Thoracic aorta (tissue), 2 donors: ENCODE measurements around the gene ADAM22. TPM values are rescaled to one million over a fixed set of nuclear protein-coding genes. Genes with fewer than 3 reads are reported as not detected.
"Not testable (repeated sequence)": the region's sequence is repeated elsewhere in the genome, so short reads cannot be mapped to it uniquely, and the experiment has no call there.

Experiments
- ATAC-seq: fragments of 150-250 bp; one replicate; pipeline ENCODE4 v1.8.0; 2017; ENCODE audit warnings: low read depth; ENCODE audit not compliant: insufficient number of reproducible peaks, low FRiP score
- DNase-seq: peaks from one replicate; pipeline ENCODE4 v3.0.0-alpha.2; 2020; ENCODE audit warnings: low spot score
- H3K27ac ChIP-seq, 2 donors: fragments of 200-600 bp; sonication (generic); 1 replicate in 1 of 2; 2 replicates in 1 of 2; pipeline ENCODE4 v1.5.1; 2016; ENCODE audit warnings: mild to moderate bottlenecking in 2 of 2, moderate library complexity in 2 of 2
- H3K27me3 ChIP-seq: fragments of 200-600 bp; sonication (generic); replicated peaks from 2 replicates; pipeline ENCODE4 v1.6.0; 2016; ENCODE audit warnings: mild to moderate bottlenecking; ENCODE audit not compliant: insufficient read depth
- H3K36me3 ChIP-seq: fragments of 200-600 bp; sonication (generic); one replicate; pipeline ENCODE4 v1.5.1; 2016
- H3K4me1 ChIP-seq, 2 donors: fragments of 200-600 bp; sonication (generic); 1 replicate in 1 of 2; 2 replicates in 1 of 2; pipeline versions ENCODE4 v1.5.1 to v1.6.0; 2016; ENCODE audit warnings: low read depth in 2 of 2, mild to moderate bottlenecking in 1 of 2; ENCODE audit not compliant: control insufficient read depth in 1 of 2
- H3K4me3 ChIP-seq: fragments of 200-600 bp; sonication (generic); 2 replicates; pipeline ENCODE4 v1.5.1; 2016; ENCODE audit warnings: mild to moderate bottlenecking
- H3K9me3 ChIP-seq: fragments of 200-600 bp; sonication (generic); 2 replicates; pipeline ENCODE4 v1.5.1; 2016
- total RNA-seq, 2 donors: library from RNA; depleted of rRNA; stranded (reverse); fragments of >200 nt; gene quantifications; one replicate each; pipeline versions ENCODE4 v1.1.0 to v1.2.3, GENCODE V29; 2016
- TF ChIP-seq, protein P1 (sequence below): fragments of 200-600 bp; sonication (generic); IDR thresholded peaks from one replicate; pipeline ENCODE4 v1.5.1; 2019; ENCODE audit warnings: antibody characterized with exemption

Gene ADAM22
- total RNA-seq, 2 donors from 2014 or later: 5.0 to 5.4 TPM

DNA sequence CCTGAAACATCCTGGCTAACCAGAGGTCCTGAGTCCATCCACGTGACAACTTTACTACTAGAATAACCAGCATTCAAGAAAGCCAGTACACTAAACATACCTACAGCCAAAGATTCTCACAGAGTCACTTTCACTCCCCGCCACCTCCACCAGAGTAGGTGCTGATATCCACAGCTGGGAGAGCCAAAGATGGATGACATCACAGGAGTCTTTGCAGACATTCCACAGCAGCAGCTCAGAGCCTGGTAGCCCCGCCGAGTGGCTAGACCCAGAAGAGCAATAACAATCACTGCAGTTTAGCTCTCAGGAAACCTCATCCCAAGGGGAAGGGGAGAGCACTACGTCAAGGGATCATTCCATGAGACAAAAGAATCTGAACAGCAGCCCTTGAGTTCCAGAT, 13.5 kb upstream of the ADAM22 start:
- TF ChIP-seq, protein P1, sequence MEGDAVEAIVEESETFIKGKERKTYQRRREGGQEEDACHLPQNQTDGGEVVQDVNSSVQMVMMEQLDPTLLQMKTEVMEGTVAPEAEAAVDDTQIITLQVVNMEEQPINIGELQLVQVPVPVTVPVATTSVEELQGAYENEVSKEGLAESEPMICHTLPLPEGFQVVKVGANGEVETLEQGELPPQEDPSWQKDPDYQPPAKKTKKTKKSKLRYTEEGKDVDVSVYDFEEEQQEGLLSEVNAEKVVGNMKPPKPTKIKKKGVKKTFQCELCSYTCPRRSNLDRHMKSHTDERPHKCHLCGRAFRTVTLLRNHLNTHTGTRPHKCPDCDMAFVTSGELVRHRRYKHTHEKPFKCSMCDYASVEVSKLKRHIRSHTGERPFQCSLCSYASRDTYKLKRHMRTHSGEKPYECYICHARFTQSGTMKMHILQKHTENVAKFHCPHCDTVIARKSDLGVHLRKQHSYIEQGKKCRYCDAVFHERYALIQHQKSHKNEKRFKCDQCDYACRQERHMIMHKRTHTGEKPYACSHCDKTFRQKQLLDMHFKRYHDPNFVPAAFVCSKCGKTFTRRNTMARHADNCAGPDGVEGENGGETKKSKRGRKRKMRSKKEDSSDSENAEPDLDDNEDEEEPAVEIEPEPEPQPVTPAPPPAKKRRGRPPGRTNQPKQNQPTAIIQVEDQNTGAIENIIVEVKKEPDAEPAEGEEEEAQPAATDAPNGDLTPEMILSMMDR: no peak
- no peak overlapping the region for H3K4me3 ChIP-seq
- H3K4me1 ChIP-seq: no peaks in the 10 kb centered on the region
- no peak for DNase-seq
- H3K27ac ChIP-seq: no peak overlapping the region
- H3K9me3 ChIP-seq: no peaks in the 10 kb centered on the region
- H3K36me3 ChIP-seq: no peaks in the 10 kb centered on the region
- no peaks in the 10 kb centered on the region for H3K27me3 ChIP-seq
- ATAC-seq: no peak

DNA sequence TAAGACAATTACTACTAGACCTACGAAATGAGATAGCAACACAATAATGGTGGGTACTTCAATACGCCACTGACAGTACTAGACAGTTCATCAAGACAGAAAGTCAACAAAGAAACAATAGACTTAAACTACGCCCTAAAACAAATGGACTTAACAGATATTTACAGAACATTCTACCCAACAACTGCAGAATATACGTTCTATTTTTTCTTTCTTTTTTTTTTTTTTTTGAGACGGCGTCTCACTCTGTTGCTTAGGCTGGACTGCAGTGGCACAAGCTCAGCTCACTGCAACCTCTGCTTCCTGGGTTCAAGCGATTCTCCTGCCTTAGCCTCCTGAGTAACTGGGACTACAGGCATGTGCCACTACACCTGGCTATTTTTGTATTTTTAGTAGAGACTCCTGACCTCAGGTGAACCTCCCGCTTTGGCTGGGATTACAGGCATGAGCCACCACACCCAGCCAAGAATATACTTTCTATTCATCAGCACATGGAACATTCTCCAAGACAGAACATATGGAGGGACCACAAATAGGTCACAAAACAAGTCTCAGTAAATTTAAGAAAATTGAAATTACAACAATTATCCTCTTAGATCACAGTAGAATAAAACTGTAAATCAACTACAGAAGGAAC, 11.2 kb upstream of the ADAM22 start:
- ATAC-seq, H3K27ac ChIP-seq, H3K9me3 ChIP-seq, DNase-seq, H3K4me3 ChIP-seq, H3K36me3 ChIP-seq, H3K27me3 ChIP-seq, H3K4me1 ChIP-seq: not testable (repeated sequence)

DNA sequence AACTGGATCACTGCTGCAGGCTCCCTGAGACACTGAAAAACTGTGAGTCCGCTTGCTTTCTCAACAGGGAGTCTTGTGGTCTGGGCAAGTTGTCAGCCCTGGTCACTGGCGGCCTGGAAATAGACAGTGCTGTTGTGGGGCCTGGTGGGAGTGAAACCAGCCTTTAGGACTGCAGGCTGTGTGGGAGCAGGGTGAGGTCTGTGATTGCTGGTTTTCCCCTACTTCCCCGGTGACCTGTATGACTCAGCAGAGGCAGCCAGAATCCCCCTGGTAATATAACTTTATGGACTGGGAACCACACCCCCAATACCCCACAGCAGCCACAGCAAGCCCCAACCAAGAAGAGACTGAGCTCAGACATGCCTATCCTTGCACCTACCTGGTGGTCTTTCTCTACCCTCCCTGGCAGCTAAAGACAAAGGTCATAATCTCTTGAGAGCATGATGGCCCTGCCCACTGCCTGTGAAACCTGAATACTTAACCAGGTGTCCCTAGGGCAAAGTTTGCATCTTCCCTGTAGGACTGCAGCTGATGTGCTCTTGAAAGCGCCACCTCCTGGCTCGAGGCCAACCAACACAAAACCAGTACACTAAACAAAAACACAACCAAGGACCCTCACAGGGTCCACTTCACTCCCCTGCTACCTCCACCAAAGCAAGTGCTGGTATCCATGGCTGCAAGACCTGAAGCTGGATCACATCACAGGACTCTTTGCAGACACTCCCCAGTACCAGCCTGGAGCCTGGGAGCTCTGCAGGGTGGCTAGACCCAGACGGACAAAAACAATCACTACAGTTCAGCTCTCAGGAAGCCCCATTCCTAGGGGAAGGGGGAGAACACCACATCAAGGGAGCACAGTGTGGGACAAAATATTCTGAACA, 7.2 kb upstream of the ADAM22 start:
- Histone ChIP-seq H3K9me3 (no peaks in the 10 kb centered on the region), H3K4me1 (no peaks in the 10 kb centered on the region), H3K4me3 (no peak overlapping the region), H3K36me3 (no peaks in the 10 kb centered on the region), H3K27ac (no peak overlapping the region), H3K27me3 (no peaks in the 10 kb centered on the region)
- ATAC-seq (no peak), DNase-seq (no peak)
- TF ChIP-seq, protein P1: no peak

DNA sequence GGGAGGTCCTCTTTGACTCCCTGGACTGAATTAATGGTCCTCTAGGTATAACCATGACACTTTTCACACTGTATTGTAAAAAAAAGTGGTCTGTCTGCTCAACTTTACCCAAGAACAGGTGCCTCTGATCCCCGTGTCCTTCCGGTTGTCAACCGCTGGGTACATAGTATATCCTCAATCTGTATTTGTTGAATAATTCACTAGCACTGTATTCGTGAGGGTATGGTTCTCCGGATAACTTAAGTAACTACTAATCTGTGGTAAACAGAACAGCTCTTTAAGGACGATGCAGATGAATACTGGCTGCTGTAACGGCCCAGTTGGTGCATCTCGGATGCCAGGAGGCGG, 472 bp upstream of the ADAM22 start:
- Histone ChIP-seq H3K9me3 (no peaks in the 10 kb centered on the region), H3K4me3 (peak overlapping the region; percentile 87), H3K27ac (peak overlapping the region; percentile 2 to 21), H3K36me3 (no peaks in the 10 kb centered on the region), H3K27me3 (no peaks in the 10 kb centered on the region), H3K4me1 (peaks cover 0 to 7% of the 10 kb centered on the region in 2 donors)
- DNase-seq (no peak), ATAC-seq (peak; percentile 37)
- TF ChIP-seq, protein P1: no peak

DNA sequence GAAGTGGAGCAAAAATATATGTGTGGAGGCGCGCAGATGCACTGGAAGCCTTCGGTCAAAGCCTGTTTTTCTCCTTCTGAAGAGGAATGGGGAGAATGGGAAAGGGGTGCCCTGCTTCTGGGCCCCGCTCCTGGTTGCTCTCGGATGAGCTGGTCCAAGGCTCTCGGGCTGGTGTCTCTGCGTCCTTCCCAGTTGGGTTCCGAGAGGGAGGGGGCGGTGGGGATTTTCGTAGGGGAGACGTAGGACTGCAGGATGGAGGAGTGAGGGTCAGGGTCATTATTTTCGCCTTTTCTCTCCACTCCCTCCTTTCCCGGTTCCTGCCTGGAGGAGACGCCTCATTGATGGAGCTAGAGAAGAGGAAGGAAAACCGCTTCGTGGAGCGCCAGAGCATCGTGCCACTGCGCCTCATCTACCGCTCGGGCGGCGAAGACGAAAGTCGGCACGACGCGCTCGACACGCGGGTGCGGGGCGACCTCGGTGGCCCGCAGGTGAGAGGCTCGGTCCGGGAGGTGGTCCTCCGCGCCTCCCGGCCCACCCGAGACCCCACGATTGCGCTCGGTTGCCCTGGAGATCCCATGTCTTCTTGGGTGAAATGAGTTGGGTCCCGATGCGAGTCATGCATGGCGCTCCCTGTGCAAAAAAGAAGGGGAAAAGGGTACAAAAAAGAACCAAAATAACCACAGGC, 790 bp downstream of the ADAM22 start:
- TF ChIP-seq, protein P1: no peak
- H3K4me1 ChIP-seq: peaks cover 0 to 7% of the 10 kb centered on the region in 2 donors
- H3K27ac ChIP-seq: no peak overlapping the region
- peak overlapping the region; percentile 87 for H3K4me3 ChIP-seq
- no peaks in the 10 kb centered on the region for H3K9me3 ChIP-seq
- no peaks in the 10 kb centered on the region for H3K36me3 ChIP-seq
- no peaks in the 10 kb centered on the region for H3K27me3 ChIP-seq
- no peak for ATAC-seq
- no peak for DNase-seq
